Thyroid gland (tissue), 4 donors: ENCODE results near the gene WDFY4.

Experiments used
- POLR2A ChIP-seq, 2 donors: fragments of 450-650 bp; IDR thresholded peaks; one replicate each; pipeline ENCODE4 v1.6.1; 2017; ENCODE audit warnings: antibody characterized with exemption in 2 of 2, mild to moderate bottlenecking in 2 of 2, moderate library complexity in 1 of 2
- TF ChIP-seq, protein P1 (sequence below), 6 experiments: fragments of 200-600 bp in 3 of 6; fragments of 450-650 bp in 3 of 6; sonication (generic) in 3 of 6; IDR thresholded peaks; one replicate each; pipeline ENCODE4 v1.5.1; 2016 to 2019; ENCODE audit warnings: antibody characterized with exemption in 6 of 6, mild to moderate bottlenecking in 2 of 6, inconsistent platforms in 1 of 6, moderate library complexity in 1 of 6

DNA sequence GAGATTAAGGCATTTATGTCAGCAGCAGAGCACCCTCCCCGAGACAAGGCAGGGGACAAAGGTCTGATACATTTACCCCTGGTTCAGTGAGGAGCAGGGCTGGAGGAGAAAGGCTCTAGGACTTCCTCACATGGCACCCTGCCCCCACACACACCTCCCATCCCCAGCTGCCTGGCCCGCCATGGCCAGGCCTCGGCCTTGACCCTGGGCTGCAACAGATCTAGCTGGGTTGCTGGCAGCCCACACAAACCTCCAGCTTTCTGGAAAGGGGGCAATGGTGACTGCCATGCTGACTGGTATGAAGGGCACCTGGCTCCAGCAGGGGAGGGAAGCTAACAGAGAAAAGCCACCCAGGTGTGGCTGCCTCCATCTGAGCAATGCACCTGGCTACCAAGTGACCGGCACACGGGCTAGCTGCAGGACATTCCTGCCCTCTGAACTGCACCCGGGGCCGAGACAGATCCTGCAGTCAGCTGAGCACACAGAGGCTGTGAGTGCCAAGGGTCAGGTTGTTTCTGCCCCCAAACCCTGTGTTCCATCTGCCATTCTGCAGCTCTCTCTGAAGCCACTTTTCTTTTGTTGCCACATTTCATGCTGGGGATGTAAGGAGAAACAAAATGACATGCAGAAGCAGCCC lies 340.8 kb downstream of the WDFY4 start:
- TF ChIP-seq, protein P1, sequence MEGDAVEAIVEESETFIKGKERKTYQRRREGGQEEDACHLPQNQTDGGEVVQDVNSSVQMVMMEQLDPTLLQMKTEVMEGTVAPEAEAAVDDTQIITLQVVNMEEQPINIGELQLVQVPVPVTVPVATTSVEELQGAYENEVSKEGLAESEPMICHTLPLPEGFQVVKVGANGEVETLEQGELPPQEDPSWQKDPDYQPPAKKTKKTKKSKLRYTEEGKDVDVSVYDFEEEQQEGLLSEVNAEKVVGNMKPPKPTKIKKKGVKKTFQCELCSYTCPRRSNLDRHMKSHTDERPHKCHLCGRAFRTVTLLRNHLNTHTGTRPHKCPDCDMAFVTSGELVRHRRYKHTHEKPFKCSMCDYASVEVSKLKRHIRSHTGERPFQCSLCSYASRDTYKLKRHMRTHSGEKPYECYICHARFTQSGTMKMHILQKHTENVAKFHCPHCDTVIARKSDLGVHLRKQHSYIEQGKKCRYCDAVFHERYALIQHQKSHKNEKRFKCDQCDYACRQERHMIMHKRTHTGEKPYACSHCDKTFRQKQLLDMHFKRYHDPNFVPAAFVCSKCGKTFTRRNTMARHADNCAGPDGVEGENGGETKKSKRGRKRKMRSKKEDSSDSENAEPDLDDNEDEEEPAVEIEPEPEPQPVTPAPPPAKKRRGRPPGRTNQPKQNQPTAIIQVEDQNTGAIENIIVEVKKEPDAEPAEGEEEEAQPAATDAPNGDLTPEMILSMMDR (IDR thresholded peaks at IDR 0.05) = no peak
- no peak for TF ChIP-seq POLR2A (IDR thresholded peaks at IDR 0.05)
